NOMO-1 treated with DMSO at 0.1 percent for 48 hours (cell line): ENCODE data around the gene ABCA13.

Experiments
- DNase-seq: peaks from one replicate; lab custom pipeline; 2025; ENCODE audit not compliant: unreplicated experiment; lab: John Stamatoyannopoulos, UW

Gene ABCA13

GRCh38 chr7:48505466-48505865 lies 334.2 kb downstream of the ABCA13 start:
- DNase-seq, result no peak

GRCh38 chr7:48506569-48506968 lies 335.3 kb downstream of the ABCA13 start:
- DNase-seq, result no peak

GRCh38 chr7:48511080-48511479 lies 339.8 kb downstream of the ABCA13 start:
- DNase-seq, result no peak

- no peak for DNase-seq
Measured at GRCh38 chr7:48512892-48513291, 341.6 kb downstream of the ABCA13 start.

- peak; percentile 28 for DNase-seq
Measured at GRCh38 chr7:48515171-48515570, 343.9 kb downstream of the ABCA13 start.

GRCh38 chr7:48518092-48518491 lies 346.8 kb downstream of the ABCA13 start:
- DNase-seq, result no peak

- no peak for DNase-seq
Measured at GRCh38 chr7:48522692-48523091, 351.4 kb downstream of the ABCA13 start.

- no peak for DNase-seq
Measured at GRCh38 chr7:48525736-48526732, 354.8 kb downstream of the ABCA13 start.

- DNase-seq, result peak; percentile 42
Measured at GRCh38 chr7:48528646-48529045, 357.4 kb downstream of the ABCA13 start.

GRCh38 chr7:48537561-48537960 lies 366.3 kb downstream of the ABCA13 start:
- DNase-seq, result no peak

GRCh38 chr7:48540746-48541145 lies 369.5 kb downstream of the ABCA13 start:
- DNase-seq, result no peak

GRCh38 chr7:48548667-48549066 lies 377.4 kb downstream of the ABCA13 start:
- DNase-seq, result no peak

- no peak for DNase-seq
Measured at GRCh38 chr7:48551652-48552051, 380.4 kb downstream of the ABCA13 start.

GRCh38 chr7:48563334-48563733 lies 392.1 kb downstream of the ABCA13 start:
- peak; percentile 72 for DNase-seq

GRCh38 chr7:48575516-48575915 lies 404.3 kb downstream of the ABCA13 start:
- no peak for DNase-seq

- no peak for DNase-seq
Measured at GRCh38 chr7:48587475-48587874, 416.2 kb downstream of the ABCA13 start.

- no peak for DNase-seq
Measured at GRCh38 chr7:48594349-48594748, 423.1 kb downstream of the ABCA13 start.

- DNase-seq, result no peak
Measured at GRCh38 chr7:48595756-48596155, 424.5 kb downstream of the ABCA13 start.

- DNase-seq, result no peak
Measured at GRCh38 chr7:48610705-48611104, 439.4 kb downstream of the ABCA13 start.

- DNase-seq, result no peak
Measured at GRCh38 chr7:48611993-48612392, 440.7 kb downstream of the ABCA13 start.

GRCh38 chr7:48617508-48617907 lies 446.2 kb downstream of the ABCA13 start:
- no peak for DNase-seq

- DNase-seq, result peak; percentile 11
Measured at GRCh38 chr7:48617993-48618392, 446.7 kb downstream of the ABCA13 start.

GRCh38 chr7:48621076-48621475 lies 449.8 kb downstream of the ABCA13 start:
- no peak for DNase-seq
